ENCODE measurements around the gene ARHGAP6.

- TF ChIP-seq POLR2A (IDR thresholded peaks at IDR 0.05; ENCODE audit: extremely low read depth, insufficient read length): no peak
- no peak for TF ChIP-seq CTCF (IDR thresholded peaks at IDR 0.05; ENCODE audit: low read depth, low read length)
Measured at GRCh38 chrX:11309220-11309619, 356.5 kb downstream of the ARHGAP6 start.
